GM19324 (cell line): ENCODE results near the gene SPRR1A.
"Not testable (repeated sequence)": the region's sequence is repeated elsewhere in the genome, so short reads cannot be mapped to it uniquely, and the experiment has no call there.

ENCODE experiments used
- ATAC-seq: cut with Tn5 transposase; IDR thresholded peaks from one replicate; pipeline ENCODE4 v1.9.1; 2021; ENCODE audit warnings: mild to moderate bottlenecking, moderate library complexity; ENCODE audit not compliant: unreplicated experiment, low FRiP score

The SPRR1A gene

DNA sequence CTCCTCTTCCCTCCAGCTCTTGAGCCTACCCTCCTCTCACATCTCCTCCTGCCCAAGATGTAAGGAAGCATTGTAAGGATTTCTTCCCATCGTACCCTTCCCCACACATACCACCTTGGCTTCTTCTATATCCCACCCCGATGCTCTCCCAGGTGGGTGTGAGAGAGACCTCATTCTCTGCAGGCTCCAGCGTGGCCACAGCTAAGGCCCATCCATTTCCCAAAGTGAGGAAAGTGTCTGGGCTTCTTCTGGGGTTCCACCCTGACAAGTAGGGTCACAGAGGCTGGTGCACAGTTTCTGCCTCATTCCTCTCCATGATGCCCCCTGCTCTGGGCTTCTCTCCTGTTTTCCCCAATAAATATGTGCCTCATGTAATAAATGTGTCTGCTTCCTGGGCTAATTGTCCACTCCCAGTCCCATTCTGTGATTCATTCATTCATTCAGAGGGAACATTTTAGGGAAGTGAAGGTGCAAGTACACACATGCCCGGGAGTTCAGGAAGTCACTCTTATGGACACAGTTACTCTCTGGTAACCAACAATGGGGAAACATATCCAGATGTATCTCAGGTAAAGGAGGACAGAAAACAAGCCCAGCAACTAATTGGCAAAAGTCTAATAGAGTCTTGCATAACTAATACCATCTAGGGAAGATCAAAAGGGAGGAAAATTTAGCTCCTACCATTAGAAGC is 11.5 kb upstream of the SPRR1A start:
- no peak for ATAC-seq

DNA sequence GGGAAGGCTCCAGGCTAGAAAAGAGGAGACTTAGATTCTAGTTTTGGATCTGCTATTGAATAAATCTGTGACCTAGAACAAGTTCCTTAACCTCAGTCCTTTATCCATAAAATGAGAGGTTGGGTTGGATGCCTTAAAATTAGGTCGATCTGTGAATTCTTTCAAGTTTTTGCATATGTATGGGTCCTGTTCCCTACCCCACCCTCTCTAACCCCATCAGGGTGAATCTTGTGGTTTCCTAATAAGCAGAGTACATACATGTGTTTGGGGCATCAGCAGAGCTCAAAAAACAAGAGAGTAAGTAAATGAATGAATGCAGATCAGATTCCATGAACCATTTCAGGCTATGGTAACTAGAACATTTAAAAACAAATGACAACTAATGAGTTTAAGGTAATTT is 7.2 kb upstream of the SPRR1A start:
- ATAC-seq, result no peak

- ATAC-seq, result no peak
These were observed 6.3 kb upstream of the SPRR1A start for GRCh38 chr1:152977614-152978013.

GRCh38 chr1:152980676-152981075 is 3.2 kb upstream of the SPRR1A start:
- ATAC-seq, result no peak

- no peak for ATAC-seq
These were observed 2.6 kb upstream of the SPRR1A start for GRCh38 chr1:152981146-152981871.

GRCh38 chr1:152982076-152982475 is 1.8 kb upstream of the SPRR1A start:
- ATAC-seq, result no peak

GRCh38 chr1:152983234-152983633 is 647 bp upstream of the SPRR1A start:
- ATAC-seq, result no peak

GRCh38 chr1:152986578-152986977 is 2.7 kb downstream of the SPRR1A start:
- ATAC-seq, result no peak

DNA sequence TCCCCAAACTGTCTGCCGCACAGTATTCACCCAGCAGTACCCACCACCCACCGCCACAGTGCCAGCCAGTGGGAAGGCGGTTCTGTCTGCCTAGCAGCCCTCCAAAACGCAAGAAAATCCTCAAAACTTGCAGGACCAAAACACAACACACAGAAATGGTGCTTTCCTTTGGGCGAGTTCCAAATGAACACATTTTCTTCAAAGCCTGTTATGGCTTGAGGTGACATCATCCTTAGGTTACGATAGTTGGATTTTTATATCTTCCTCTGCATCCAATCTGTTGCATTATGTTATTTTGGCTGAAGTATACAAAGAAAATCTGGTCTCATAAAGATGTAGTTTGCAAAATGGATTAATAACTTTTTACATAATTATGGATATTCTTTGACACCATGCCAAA is 9.3 kb downstream of the SPRR1A start:
- no peak for ATAC-seq

DNA sequence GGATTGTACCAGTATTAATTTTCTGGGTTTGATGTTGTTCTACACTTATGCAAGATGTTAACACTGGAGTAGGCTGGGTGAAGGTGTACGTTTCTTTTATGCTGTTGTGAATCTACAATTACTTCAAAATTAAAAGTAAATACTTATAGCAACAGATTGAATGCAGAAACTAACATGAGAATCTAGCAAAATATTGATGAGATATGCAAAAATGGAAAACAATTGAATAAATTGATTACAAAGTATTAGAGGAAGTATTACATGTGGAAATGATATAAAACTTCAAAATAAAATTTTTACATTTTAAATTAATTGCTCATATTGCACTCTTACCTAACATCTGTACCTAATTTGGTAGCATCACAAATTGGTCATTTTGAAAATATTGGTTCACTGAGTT is 12.0 kb downstream of the SPRR1A start:
- ATAC-seq, result no peak

DNA sequence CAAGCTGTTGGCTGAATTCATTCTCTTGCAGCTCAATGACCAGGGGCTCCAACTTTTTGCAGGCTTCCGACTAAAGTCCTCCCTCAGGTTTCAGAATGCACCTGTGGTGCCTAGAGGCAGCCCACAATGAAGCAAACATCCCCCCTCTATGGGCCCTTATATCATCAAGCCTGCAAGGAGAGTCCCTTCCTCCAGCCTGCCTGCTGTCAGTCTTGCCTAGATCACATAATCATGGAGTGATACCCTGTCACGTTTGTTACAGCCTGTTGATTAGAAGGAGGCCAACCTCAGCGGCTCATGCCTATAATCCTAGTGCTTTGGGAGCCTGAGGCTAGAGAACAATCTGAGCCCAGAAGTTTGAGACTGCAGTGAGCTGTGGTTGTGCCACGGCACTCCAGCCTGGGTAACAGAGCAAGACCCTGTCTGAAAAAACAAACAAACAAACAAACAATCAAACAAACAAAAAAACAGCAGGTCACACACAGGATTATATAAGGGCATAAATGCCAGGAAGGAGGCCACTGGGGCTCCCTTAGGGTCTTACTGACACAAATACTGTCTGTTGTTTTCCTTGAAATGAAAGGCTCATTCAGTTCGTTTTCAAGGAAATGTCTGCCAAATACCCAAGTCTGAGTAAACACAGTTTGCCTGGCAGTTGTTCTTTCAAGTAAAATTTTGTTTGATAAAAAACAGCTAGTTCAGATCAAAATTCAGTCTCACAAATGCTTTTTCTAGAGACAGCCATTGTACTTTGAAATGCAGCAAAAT is 12.9 kb downstream of the SPRR1A start:
- no peak for ATAC-seq

- no peak for ATAC-seq
These were observed 14.0 kb downstream of the SPRR1A start for GRCh38 chr1:152997901-152998300.

- no peak for ATAC-seq
These were observed 14.6 kb downstream of the SPRR1A start for GRCh38 chr1:152998476-152998875.

DNA sequence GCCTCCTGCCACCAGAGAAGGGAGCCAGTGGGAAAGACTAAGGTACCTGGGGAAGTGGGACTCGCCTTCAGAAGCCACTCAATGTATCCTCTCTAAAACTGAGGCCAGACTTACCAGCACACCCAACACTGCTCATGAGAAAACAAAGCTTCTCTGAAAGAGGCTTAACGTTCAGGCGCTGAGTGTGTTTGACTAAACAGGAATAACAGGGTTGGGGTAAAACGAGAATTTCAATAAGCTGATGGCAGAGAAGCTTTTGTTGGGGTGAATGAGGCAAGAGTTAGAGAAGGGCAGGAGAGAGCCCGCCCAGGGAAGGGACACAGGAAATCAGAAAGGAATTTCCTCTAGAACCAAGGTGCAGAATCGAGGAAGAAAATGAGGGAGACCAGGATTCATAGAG is 15.9 kb downstream of the SPRR1A start:
- no peak for ATAC-seq

DNA sequence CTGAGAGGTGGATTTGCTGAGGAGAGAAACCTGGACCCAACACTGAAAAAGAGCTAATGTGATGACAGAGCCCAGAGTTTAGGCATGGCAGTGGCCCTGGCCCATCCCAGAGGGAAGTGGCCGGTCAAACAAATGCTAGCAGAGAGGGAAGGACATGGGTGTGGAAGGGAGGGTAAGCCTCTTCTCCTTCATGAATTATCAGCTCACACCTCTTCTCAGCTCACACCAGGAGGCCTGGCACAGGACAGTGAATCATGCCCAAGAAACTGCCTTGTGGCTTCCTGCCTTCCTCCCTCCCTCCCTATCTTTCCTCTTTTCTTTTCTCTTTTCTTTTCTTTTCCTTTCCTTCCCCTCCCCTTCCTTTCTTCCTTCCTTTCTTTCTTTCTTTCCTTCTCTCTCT is 16.4 kb downstream of the SPRR1A start:
- ATAC-seq, result no peak

DNA sequence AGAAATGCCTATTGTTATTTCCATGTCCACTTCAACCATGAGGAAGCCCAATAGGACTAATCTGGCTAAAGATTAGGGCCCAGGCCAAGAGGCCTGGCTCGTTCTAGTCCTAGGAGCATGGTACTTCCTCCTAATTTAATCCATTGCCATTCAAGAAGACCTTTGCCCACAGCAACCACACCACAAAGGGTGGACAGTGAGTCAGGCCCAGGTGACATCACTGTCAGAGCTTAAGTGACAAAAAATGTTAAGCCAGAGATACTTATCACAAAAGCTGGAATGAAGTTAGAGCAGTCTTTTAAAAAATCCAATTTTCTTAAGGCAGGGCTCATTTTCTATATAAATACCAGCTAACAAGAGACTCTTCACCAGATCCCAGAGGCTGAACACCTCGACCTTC is 17.5 kb downstream of the SPRR1A start, which contains the start of gene SPRR3:
TSS of gene SPRR3 (plus strand) at position 368 of the 400 bp plus-strand sequence. CDS start 1,272 bp downstream, outside the sequence.
- no peak for ATAC-seq

DNA sequence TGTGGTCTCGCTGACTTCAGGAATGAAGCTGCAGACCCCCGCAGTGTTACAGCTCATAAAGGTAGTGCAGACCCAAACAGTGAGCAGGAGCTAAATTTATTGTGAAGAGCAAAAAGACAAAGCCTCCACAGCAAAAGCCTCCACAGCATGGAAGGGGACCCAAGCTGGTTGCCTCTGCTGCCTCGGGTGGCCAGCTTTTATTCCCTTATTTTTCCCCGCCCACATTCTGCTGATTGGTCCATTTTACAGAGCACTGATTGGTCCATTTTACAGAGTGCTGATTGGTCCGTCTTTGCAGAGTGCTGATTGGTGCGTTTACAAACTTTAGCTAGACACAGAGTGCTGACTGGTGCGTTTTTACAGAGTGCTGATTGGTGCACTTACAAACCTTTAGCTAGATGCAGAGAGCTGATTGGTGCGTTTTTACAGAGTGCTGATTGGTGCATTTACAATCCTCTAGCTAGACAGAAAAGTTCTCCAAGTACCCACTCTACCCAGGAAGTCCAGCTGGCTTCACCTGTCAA is 27.4 kb downstream of the SPRR1A start:
- not testable (repeated sequence) for ATAC-seq

- ATAC-seq, result not testable (repeated sequence)
These were observed 37.9 kb downstream of the SPRR1A start for GRCh38 chr1:153021829-153022228.

- ATAC-seq, result not testable (repeated sequence)
These were observed 38.5 kb downstream of the SPRR1A start for GRCh38 chr1:153022340-153022739.

GRCh38 chr1:153023109-153023508 is 39.2 kb downstream of the SPRR1A start:
- ATAC-seq, result no peak

- ATAC-seq, result no peak
These were observed 40.5 kb downstream of the SPRR1A start for GRCh38 chr1:153024413-153024812.
